NCI-H1436 (cell line): ENCODE data around the gene GSTM4.

Experiments
- DNase-seq: peaks from one replicate; lab custom pipeline; 2025; lab: John Stamatoyannopoulos, UW

Gene GSTM4

DNA sequence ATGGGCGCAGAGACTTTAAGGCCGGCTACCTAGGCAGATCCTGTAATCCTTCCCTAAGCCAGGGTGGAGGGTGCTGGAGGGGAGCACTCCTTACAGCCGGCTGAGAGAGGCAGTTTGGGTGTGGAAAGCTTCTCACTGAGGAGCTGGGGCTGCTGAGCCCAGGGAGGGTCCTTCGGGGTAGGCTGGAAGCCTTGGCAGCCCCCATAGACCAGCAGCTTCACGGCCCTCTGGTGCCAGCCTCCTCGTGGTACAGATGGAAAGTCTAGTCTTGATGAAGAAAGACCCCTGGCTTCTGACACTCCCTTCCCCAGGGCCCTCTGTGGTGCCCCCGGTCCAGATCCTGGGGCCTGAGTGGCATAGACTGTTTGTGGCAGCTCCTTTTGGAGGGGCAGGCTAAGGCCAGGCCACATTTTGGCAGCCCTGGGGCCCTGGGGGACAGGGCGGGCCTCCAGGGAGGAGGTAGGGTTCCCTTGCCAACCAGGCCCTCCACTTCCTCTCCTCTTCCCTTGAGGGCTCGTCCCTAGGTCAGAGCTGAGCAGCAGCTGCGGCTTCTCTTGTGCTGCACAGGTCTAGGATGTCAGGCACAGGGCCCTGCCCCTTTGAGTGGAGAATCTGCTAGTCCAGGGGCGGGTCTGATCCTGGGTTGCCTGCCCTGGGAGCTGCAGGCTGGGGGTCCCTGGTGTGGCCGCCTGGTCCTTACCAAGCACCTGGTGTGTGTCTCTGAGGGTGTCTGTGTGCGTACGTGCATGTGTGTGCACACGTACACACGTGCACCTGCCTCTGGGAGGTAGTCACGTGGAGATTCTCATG lies 31.5 kb upstream of the GSTM4 start:
- DNase-seq: peak; percentile 68

DNA sequence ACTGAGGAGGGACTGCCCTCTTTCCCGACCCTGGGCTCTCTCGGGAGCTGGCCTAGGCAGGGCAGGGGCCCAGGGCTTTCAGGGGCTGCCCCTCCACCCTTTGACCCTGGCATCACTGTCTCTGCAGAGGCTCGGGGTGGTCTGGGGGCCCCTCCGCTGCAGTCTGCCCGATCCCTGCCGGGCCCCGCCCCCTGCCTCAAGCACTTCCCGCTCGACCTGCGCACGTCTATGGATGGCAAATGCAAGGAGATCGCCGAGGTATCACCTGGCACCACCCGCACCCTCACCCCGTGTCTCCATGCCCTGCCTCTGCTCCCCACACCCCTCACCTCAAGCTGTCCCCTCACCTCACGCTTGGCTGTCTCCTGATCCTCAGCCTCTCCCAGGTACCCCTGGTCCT lies 30.7 kb upstream of the GSTM4 start:
- DNase-seq: peak; percentile 5

DNA sequence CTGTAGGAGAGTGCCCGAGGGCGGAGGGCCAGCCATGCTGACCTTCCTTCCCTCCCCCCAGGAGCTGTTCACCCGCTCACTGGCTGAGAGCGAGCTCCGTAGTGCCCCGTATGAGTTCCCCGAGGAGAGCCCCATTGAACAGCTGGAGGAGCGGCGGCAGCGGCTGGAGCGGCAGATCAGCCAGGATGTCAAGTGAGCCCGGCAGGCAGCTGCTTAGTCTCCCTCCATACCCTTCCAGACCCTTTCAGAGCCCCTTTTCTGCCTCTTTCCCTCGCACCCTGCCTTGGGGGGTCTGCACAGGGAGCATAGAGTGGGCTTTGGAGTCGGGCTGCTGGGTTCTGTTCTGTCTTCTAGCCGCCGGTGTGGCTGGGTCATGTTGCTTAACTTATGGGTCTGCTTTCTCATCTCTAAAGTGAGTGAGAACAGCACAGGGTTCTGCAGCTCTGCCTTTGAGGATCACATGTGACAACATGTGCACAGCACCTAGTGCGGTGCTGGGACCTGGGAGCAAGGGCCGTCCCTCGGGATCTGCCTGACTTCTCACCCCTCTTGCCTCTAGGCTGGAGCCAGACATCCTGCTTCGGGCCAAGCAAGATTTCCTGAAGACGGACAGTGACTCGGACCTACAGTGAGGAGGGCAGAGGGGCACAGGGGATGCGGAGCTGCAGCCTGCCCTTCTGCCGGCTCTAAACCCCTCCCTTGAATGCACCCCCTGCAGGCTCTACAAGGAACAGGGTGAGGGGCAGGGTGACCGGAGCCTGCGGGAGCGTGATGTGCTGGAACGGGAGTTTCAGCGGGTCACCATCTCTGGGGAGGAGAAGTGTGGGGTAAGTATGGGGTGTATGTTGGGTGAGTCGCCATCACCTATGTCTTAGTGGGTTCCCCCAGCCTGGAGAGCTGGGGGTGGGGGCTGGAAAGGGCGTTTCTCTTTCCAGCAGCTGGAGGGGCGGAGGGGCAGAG lies 30.0 kb upstream of the GSTM4 start:
- DNase-seq: no peak

DNA sequence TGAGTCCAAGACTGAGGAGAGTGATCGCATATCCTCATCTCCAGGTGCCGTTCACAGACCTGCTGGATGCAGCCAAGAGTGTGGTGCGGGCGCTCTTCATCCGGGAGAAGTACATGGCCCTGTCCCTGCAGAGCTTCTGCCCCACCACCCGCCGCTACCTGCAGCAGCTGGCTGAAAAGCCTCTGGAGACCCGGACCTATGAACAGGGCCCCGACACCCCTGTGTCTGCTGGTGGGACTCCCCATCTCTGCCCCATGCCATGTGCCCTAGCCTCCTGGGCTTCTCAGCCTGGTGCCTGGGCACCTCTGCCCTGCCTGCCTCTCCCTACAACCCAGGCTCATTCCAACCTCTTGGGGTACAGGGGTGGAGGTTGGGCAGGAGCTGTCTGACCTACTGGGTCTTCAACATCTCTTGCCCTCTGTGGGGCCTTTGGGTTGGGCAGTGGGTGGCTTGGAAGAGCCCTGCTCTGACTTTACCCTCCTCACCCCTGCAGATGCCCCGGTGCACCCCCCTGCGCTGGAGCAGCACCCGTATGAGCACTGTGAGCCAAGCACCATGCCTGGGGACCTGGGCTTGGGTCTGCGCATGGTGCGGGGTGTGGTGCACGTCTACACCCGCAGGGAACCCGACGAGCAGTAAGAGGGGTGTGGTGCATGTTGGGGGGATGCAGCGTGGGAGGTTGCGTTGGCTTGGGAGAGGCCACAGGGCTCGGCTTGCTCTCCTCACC lies 29.1 kb upstream of the GSTM4 start:
- no peak for DNase-seq

DNA sequence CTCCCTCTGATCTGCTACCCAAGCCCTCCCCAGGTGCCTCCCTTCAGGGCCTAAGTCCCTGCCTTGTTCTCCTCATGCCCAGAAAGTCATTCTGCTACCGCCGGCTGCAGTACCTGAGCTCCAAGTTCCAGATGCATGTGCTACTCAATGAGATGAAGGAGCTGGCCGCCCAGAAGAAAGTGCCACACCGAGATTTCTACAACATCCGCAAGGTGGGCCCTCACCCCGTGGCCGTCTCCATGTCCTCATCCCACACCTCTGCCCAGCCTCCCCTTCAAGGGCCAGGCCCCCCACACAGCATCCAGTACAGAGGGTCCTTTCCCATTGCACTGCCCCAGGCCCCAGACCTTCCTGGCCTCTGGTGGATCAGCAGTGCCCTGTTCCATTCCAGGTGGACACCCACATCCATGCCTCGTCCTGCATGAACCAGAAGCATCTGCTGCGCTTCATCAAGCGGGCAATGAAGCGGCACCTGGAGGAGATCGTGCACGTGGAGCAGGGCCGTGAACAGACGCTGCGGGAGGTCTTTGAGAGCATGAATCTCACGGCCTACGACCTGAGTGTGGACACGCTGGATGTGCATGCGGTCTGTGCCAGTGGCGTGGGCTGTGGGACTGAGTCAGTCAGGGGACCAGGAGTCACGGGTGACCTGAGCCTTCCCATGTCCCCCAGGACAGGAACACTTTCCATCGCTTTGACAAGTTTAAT lies 28.1 kb upstream of the GSTM4 start:
- no peak for DNase-seq

DNA sequence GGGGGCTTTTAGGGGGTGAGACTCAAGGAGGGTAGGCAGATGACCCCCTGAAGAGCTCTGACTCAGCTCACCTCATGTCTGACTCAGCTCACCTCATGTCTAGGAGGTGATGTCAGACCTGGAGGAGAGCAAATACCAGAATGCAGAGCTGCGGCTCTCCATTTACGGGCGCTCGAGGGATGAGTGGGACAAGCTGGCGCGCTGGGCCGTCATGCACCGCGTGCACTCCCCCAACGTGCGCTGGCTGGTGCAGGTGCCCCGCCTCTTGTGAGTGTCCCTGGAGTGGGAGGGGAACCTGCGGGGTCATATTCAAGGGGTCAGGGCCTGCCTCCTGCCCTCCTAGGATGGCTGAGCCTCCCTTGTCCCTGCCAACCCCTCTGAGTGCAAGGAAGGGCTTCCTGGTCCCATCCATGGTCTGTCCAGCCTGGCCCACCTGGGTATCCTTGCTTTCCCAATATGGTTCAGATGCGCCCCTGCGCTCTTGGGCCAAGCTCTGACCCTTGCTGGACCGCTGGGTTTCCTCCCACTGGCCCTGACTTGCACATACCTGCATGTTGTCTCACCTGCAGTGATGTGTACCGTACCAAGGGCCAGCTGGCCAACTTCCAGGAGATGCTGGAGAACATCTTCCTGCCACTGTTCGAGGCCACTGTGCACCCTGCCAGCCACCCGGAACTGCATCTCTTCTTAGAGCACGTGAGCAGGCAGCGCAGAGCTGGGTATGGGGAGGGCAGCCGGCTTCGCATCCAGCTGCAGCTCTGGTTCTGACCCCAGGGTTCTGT lies 27.2 kb upstream of the GSTM4 start:
- DNase-seq: no peak

DNA sequence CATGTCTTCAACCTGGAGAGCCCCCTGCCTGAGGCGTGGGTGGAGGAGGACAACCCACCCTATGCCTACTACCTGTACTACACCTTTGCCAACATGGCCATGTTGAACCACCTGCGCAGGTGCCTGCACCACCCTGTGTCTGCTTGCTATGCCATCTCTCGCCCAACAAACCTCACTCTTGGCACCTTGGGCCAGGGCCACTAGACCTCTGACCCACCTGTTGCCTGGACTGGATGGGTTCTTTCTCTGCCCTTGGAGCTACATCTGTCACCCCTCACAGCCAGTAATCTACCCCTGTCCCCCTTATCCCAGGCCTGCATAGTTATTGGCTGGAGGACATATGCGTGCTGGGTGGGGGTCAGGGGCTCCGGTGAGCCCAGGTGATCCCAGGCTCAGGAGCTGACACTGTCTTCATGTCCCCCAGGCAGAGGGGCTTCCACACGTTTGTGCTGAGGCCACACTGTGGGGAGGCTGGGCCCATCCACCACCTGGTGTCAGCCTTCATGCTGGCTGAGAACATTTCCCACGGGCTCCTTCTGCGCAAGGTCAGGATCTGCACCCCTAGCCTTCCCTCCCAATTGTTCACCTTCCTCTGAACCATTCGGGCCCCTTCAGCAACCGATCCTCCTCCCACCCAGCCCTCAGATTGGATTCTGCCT lies 26.4 kb upstream of the GSTM4 start:
- no peak for DNase-seq

DNA sequence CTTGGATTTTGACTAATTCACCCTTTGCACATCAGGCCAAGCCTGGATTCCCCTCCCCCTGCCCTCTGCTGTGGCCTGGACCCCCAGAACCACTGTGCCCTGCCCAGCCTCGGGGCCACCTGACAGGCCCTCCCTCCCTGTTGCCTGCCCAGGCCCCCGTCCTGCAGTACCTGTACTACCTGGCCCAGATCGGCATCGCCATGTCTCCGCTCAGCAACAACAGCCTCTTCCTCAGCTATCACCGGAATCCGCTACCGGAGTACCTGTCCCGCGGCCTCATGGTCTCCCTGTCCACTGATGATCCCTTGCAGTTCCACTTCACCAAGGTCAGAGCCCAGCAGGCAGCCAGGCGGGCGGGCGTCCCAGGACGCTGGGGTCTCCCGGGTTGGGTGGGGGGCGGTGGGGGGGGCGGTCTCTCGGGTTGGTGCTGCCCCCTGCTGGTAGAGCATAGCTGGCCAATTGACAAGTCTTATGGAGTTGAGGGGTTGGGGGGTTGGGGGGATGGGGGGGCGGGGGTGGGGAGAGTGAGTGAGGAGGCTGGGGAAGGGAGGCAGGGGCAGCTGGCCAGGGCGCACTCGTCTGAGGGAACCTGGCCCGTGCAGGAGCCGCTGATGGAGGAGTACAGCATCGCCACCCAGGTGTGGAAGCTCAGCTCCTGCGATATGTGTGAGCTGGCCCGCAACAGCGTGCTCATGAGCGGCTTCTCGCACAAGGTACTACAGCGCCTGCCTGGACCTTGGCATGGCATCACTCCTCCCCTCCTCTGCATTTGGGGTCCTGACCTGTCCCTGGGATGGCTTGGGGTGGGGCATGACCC lies 25.6 kb upstream of the GSTM4 start:
- no peak for DNase-seq

DNA sequence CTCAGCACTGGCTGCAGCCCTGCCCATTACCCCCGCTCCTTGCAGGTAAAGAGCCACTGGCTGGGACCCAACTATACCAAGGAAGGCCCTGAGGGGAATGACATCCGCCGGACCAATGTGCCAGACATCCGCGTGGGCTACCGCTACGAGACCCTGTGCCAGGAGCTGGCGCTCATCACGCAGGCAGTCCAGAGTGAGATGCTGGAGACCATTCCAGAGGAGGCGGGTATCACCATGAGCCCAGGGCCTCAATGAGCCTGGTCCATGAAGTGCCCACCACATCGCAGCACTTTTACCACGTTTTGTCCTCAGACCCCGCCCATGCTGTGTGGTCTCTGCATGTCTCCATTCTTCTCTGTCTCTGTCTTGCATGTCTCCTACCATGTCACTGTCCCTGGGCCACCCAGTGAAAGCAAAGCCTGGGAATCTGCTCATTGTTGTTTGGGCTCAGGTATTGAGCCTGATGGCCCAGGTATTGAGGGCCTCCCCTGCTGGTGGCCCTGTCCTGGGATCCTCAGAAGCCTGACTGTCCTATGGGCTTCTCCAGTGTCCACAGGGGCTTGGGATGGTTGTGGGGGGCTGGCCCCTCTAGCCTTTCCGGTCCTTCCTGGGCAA lies 24.9 kb upstream of the GSTM4 start:
- no peak for DNase-seq

DNA sequence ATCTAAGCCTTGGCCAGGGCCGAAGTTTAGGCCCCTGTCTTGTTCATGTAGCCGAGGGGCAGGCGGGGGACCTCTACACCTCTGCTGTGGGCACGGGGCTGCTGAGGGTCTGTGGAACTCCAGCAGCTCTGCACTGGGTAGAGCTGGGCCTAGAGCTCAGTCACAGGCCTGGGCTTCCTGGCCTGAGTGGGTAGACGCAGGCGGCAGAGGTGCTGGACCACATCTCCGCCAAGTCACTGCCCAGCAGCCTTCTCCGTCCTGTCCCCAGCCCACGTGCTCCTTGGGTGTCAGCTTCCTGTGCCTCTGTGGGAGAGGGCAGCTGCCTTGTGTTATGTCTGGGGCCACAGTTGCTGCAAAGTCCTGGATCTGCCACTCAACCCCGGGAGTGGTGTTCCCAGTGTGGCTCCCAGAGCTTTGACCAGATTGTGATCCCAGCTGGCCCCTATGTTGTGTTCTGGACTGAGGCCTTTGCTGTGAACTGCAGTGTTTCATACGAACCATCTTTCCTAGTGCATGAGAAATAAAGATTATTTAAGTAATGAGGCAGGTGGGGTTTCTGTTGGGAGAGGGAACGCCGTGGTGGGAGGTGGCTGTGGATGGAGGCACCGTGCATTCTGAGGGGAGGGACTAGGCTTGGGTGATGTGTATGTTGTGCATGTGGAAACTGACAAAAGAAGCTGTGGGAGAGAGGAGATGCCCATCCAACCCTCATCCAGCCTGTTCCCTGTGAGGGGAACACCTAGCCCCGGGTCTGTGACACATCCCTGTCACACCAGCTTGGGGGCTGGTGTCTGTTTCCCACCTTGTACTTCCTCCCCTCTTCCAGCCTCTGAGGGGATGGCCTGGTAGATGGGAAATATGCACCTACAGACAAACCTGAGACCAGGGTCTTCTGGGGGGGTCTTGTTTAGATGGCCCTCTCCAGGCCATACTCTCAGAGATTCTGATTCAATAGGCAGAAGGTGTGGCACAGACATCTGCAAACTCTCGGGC lies 24.1 kb upstream of the GSTM4 start:
- no peak for DNase-seq

DNA sequence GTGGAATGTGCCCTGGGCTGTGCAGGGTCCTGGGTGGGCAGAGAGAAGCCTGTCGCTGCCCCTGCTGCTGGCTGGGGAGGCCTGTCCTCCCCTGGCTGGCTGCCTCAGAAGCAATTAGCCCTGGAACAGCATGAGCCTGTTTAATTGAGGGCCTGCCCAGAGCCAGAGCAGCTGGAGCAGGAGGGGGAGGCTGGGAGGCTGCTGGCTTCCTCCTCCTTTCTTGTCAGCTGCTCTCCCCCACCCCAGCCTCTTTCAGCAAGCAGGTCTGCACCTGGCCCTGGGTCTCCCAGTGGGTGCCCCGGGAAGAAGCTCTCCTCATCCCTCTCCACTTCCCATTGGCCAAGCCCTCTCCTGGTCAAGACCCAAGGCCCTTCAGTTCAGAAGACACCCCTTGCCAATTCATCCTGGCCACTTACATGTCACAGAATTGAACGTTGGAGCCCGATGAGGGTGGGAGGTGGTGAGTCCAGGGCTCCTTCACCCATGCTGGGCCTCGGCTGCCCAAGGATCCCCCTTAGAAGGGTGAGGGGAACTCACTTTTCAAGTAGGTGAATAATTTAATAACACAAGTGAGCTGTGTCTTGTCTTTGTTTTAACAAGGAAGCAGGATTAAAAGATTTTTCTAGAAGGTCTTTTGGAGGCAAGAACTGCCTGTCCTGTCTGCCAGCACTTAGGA lies 23.1 kb upstream of the GSTM4 start:
- DNase-seq: peak; percentile 79

DNA sequence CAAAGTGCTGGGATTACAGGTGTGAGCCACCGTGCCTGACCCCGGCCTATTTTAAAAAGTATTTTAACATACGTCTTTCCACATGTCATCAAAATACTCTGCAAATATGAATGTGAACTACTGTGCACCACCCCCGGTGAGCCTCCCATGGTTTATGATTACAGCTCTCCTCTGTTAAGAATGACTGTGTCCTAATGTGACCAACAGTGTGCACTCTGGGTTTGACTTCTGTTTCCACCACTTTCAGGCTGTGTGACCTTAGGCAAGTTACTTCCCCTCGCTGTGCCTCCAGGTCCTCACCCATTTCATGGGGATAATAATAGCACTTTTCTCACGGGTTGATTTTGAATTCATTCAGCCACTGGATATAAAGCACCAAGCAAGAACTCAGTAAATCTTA lies 21.6 kb upstream of the GSTM4 start:
- DNase-seq: no peak

DNA sequence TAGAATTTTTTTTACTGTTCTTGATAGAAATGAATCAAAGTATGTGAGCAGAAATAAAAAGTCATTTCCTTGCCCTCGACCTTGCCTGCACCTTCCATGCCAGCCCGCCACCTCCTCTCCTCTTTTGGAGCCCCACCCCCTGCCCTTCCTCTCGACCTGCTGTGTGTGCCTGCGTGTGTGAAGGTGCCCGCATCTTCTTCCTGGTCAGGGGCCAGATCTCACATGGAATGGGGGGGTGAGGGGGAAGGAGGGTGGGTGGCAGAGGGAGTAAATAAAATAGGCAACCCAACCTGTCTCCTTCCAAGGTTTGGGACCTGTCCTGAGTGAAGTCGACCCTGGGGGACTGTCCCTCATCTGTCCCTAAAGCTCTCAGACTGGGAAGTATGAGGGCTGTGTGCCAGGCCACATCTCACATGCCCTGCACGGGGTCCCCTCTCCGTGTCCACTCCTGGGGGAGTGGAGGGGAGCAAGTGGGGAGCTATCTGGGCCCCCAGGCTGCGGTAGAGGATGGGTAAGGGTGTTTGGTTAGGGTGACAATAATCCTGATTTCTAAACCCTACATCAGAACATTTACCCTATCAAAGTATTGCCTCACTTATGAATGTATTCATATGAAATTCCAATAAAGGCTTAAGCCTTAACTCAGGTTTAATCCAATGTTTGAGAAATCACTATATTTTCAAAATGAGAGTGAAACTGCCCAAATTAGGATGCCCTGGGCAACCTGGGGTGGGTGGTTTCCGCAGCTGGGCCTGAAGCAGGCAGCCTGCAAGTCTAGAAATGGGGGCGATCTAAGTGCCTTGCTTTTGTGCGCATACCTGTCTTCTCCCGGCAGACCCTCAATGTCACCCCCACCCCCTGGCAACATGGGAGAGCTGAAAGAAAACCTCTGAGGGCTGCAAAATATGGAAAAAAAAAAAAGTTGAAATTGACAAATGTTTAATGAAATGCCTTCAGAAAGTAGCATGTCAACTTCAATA lies 20.8 kb upstream of the GSTM4 start:
- DNase-seq: no peak

DNA sequence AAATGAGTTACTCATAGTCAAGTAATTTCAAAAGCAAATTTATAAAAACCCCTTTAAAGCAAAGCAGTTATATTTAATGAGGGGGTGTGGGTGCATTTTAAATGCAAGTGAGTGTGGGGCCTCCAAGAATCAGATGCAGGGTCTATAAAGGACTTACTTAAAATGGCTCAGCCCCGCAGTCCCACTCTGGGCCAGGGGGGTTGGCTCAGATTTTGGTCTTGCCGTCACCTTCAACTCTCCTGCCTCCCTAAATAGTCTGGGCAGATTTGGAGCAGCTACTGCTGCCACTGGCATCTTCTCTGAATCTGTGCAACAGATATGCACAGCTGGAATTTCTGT lies 20.1 kb upstream of the GSTM4 start:
- no peak for DNase-seq

DNA sequence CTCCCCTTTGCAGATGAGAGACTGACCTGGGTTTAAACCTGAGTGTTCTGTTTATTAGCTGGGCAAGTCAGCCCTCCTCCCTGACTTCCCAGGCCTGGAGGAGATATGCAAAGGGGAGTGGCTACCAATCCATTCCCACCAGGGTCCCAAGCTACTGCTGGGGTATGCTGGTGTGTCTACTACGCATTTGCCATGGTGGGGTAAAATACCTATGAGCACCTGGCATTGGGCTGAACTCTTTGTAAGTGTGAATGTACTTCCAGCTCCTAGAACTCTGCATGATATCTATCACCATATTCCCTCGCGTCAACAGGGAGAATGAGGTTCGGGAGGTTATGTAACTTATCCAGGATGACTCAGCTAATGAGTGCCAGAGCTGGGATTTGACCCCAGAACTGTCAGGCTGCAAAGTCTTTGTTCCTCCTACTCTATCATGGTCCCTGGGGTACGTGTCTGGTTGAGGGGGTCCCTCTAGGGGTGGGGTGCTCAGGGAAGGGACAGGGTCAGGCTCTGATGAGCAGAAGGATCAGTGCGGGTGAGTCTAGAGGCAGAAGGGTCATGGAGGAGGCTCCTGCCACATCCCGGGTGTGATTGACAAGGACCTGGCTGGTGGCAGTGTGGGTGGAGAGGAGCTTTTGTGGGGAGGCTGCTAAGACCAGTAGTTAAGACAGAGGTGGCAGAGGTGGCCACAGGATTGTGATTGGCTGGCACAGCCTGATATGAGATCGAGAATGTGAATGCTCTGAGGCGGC lies 19.5 kb upstream of the GSTM4 start:
- no peak for DNase-seq
